NCI-H524 treated with DMSO at 0.1 percent for 48 hours (cell line): ENCODE data around the gene SCYGR7.

Source experiments
- DNase-seq: peaks from one replicate; lab custom pipeline; 2025; lab: John Stamatoyannopoulos, UW

Gene SCYGR7

GRCh38 chr2:227759411-227760118 lies 31.4 kb downstream of the SCYGR7 start:
- DNase-seq, result no peak

- no peak for DNase-seq
Observed at GRCh38 chr2:227761740-227762476, 33.8 kb downstream of the SCYGR7 start.

- no peak for DNase-seq
Observed at GRCh38 chr2:227765788-227766372, 37.7 kb downstream of the SCYGR7 start.

- DNase-seq, result no peak
Observed at GRCh38 chr2:227766373-227766883, 38.3 kb downstream of the SCYGR7 start.

GRCh38 chr2:227767830-227768229 lies 39.7 kb downstream of the SCYGR7 start:
- DNase-seq, result no peak

- no peak for DNase-seq
Observed at GRCh38 chr2:227772197-227772661, 44.1 kb downstream of the SCYGR7 start.

GRCh38 chr2:227772932-227773331 lies 44.8 kb downstream of the SCYGR7 start:
- DNase-seq, result no peak

GRCh38 chr2:227774011-227774624 lies 46.0 kb downstream of the SCYGR7 start:
- no peak for DNase-seq

GRCh38 chr2:227774895-227775842 lies 47.0 kb downstream of the SCYGR7 start:
- DNase-seq, result no peak
